SJSA1 (cell line): ENCODE data around the gene NABP2. TPM values are rescaled to one million over a fixed set of nuclear protein-coding genes. Genes with fewer than 3 reads are reported as not detected.

ENCODE experiments used
- DNase-seq, 2 experiments: peaks; one replicate each; pipeline ENCODE4 v3.0.0-alpha.2; 2015 to 2020; ENCODE audit warnings: low spot score in 2 of 2, low read depth in 1 of 2
- H3K27ac ChIP-seq: fragments of 250-450 bp; sonication (Bioruptor Pico); 2 replicates; pipeline ENCODE4 v1.5.1; 2020; ENCODE audit warnings: mild to moderate bottlenecking, moderate library complexity
- H3K27me3 ChIP-seq: fragments of 250-450 bp; sonication (Bioruptor Pico); replicated peaks from 2 replicates; pipeline ENCODE4 v1.5.1; 2020; ENCODE audit warnings: mild to moderate bottlenecking, moderate library complexity
- H3K36me3 ChIP-seq: fragments of 250-450 bp; sonication (Bioruptor Pico); 2 replicates; pipeline ENCODE4 v1.5.1; 2020; ENCODE audit warnings: mild to moderate bottlenecking
- H3K4me1 ChIP-seq: fragments of 250-450 bp; sonication (Bioruptor Pico); replicated peaks from 2 replicates; pipeline ENCODE4 v1.6.1; 2021; ENCODE audit warnings: mild to moderate bottlenecking
- H3K4me3 ChIP-seq: fragments of 250-450 bp; sonication (Bioruptor Pico); 2 replicates; pipeline ENCODE4 v1.5.1; 2020; ENCODE audit warnings: mild to moderate bottlenecking
- H3K9me3 ChIP-seq: fragments of 250-450 bp; sonication (Bioruptor Pico); replicated peaks from 2 replicates; pipeline ENCODE4 v1.5.1; 2020; ENCODE audit warnings: mild to moderate bottlenecking
- total RNA-seq: library from RNA; depleted of rRNA; stranded (reverse); fragments of >200 nt; shearing (Covaris generic); gene quantifications from 2 replicates; pipeline ENCODE4 v1.2.3, GENCODE V29; 2014

Gene NABP2
- total RNA-seq, 1 experiment from 2014 or later = 55.7 TPM

DNA sequence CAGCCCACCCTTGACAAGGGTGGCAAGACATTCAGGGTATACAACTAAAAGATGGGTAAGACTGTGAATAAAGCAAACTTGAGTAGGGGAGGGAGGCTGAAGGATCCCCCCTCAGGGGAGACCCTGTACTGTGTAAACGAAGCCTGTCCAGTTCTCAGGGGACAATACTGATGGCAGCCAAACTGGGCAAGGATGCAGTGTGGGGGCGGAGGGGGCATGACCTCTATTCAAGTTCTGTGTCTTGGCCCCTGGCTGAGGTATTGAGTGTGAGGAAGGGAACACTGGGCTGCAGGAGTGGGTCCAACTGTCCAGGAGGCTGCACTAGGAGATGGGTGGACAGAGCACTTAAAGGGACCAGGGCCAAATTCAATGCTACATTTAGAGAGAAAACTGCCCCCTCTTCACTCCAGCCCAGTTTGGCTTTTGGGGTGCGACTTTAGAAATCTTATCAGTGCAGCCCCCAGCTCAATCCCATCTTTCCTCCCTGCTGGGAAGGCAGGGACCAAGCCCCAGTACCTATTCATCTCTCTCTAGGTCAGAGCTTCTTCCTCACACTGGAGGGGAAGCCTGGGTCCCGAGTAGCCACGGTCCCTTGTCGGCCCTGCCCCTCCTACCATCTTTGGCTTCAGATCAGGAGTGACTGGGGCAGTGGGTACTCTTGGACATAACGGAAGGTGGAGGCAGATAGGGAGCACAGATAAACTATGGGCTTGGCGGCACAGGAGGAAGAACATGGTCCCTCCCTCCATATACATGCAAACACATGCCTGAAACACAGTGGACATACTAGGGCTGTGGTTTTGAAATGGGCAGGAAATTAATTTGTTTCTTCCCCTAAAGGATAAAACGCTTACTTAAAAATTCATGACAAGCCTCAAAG lies 17.5 kb downstream of the NABP2 start:
- no peak for DNase-seq
- Histone ChIP-seq H3K4me3 (no peak overlapping the region), H3K9me3 (no peaks in the 10 kb centered on the region), H3K27ac (no peak overlapping the region), H3K27me3 (no peaks in the 10 kb centered on the region), H3K36me3 (peaks cover 94% of the 10 kb centered on the region), H3K4me1 (no peaks in the 10 kb centered on the region)

DNA sequence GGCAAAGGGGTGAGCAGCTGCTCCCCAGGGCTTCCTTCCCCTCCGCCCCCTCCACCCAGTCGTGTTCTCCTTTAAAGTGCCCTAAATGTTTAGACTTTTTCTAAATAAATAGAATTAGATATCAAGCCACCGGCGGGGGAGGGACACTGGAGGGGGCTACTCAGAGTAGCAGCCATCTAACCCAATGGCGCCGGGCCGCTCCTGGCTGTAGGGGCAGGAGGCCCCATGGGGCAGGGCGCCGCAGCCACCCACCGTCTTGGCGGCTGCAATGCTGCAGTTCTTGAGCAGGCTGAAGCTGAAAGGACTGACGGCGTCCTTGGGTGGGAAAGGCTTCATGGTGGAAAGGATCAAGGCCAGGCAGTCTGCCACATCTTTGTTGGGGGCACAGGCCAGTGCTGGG lies 18.8 kb downstream of the NABP2 start:
- DNase-seq = no peak
- no peaks in the 10 kb centered on the region for H3K27me3 ChIP-seq
- H3K36me3 ChIP-seq = peaks cover 92% of the 10 kb centered on the region
- H3K9me3 ChIP-seq = no peaks in the 10 kb centered on the region
- no peaks in the 10 kb centered on the region for H3K4me1 ChIP-seq
- H3K27ac ChIP-seq = no peak overlapping the region
- no peak overlapping the region for H3K4me3 ChIP-seq

DNA sequence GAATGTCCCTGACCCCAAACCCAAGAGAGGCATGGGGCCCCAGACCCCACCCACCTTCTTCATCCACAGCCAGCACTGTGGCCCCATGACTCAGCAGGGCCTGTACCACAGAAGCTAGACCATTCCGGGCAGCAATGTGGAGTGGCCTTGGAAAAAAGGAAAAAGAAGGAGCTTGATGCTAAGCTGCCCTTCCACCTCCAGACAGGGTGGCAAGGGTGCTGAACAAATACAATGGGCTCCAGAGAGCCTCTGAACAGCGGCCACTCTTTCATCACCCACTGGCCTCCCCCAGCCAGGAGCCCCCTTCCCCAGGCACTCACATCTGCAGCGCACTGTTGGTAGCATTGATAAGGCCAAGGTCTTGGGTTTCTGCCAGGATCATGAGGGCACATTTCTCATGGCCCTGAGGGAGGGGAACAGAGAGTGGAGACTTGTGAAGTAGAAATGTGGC lies 19.6 kb downstream of the NABP2 start:
- H3K4me1 ChIP-seq = no peaks in the 10 kb centered on the region
- peaks cover 95% of the 10 kb centered on the region for H3K36me3 ChIP-seq
- no peak overlapping the region for H3K27ac ChIP-seq
- no peaks in the 10 kb centered on the region for H3K9me3 ChIP-seq
- no peak for DNase-seq
- no peaks in the 10 kb centered on the region for H3K27me3 ChIP-seq
- H3K4me3 ChIP-seq = no peak overlapping the region

DNA sequence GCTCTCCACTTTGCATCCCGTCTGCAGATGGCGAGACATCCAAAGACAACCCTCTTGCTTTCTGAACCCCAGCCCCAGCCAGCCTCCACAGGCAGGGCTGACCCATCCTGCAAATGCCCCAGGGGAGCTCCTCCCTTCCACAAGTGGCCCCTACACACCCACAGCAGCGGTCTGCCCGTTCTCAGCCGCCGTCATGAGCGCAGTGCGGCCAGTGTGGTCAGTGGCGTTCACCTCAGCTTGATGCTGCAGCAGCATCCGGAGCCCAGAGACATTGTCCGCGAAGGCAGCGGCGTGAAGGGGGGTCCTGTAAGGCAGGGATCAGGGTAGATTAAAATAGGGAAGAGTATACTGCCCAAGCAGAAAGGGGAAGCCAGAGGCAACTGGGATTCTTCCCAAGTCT lies 20.4 kb downstream of the NABP2 start:
- Histone ChIP-seq H3K27ac (no peak overlapping the region), H3K4me3 (no peak overlapping the region), H3K36me3 (peaks cover 95% of the 10 kb centered on the region), H3K4me1 (no peaks in the 10 kb centered on the region), H3K27me3 (no peaks in the 10 kb centered on the region), H3K9me3 (no peaks in the 10 kb centered on the region)
- no peak for DNase-seq

DNA sequence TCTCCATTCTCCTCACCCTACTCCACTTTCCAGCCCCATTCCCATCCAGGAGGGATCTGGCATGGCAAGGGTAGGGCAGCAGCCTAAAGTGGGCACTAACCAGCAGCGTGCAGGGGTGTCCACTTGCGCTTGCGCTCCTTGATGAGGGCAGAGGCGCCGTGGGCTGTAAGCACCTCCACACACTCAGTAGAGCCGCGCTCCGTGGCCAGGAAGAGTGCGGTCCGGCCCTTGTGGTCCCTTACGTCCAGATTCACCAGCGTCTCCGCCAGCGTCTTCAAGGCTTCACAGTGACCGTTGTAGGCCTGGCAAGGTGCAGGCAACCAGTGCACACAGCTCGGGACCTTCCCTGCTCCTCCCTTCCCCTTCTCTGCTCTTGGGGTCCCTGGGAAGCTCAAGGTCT lies 23.8 kb downstream of the NABP2 start:
- H3K27ac ChIP-seq = no peak overlapping the region

DNA sequence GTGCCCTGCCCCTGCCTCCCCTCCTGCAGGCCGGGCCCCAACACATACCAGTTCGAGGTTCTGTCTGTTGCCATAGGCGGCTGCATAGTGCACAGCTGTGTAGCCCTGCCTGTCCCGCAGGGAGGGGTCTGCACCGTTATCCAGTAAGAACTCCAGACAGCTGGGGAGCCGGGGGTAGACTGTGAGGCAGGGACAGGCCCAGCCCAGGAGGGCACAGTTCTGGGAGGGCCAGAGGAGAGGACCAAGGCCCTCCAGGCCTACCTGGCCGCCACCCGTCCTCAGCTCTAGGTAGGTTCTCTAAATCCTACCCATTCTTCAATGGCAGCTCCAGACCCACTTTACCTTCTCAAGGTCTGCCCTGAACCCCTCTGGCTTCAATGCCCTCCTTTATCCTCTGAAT lies 24.6 kb downstream of the NABP2 start:
- H3K4me3 ChIP-seq = no peak overlapping the region
- H3K4me1 ChIP-seq = no peaks in the 10 kb centered on the region
- peaks cover 92% of the 10 kb centered on the region for H3K36me3 ChIP-seq
- H3K27ac ChIP-seq = no peak overlapping the region
- H3K9me3 ChIP-seq = no peaks in the 10 kb centered on the region
- no peak for DNase-seq
- no peaks in the 10 kb centered on the region for H3K27me3 ChIP-seq

More for the DNA sequence above, 23.8 kb downstream of the NABP2 start:
- Histone ChIP-seq H3K36me3 (peaks cover 92% of the 10 kb centered on the region), H3K4me3 (no peak overlapping the region), H3K4me1 (no peaks in the 10 kb centered on the region), H3K27me3 (no peaks in the 10 kb centered on the region), H3K9me3 (no peaks in the 10 kb centered on the region)
- no peak for DNase-seq

DNA sequence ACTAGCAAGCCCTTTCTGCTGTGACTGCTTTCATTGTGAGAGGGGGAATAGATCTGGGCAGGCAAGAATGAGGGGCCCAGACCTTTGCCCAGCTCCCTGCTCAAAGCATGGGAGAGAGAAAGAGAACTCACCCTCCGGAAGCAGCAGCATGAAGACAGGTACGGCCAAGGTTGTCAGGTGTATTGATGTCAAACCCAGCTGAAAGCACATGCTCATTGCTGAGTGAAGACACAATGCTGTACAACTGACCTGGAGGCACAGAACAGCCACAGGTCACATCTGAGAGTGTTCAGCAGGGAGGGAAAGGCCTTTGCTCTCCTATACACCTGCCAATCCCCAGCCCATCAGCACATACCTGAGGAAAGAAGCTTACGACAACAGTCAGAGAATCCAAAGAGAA lies 28.5 kb downstream of the NABP2 start:
- Histone ChIP-seq H3K27me3 (no peaks in the 10 kb centered on the region), H3K36me3 (peaks cover 94% of the 10 kb centered on the region), H3K27ac (no peak overlapping the region), H3K4me3 (no peak overlapping the region), H3K9me3 (no peaks in the 10 kb centered on the region), H3K4me1 (peaks cover 21% of the 10 kb centered on the region)
- no peak for DNase-seq

DNA sequence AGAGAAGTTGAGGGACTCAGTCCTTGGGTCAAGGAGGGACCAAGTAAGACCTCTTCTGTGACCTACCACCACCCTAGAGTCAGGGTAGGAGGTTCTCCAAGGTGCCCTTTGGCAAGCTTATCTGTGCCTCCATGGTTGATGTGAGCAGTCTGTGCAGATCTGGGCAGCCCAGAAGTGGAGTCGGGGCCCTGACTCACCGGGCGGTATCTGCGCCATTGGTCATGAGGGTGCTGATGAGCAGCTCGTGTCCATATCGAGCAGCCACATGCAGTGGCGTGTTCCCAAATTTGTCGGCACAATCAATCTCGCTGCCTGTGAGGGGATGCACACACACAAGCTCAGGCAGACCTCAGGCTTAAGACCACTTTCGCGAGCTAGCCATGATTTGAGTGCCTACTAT lies 28.9 kb downstream of the NABP2 start:
- no peak overlapping the region for H3K27ac ChIP-seq
- H3K4me1 ChIP-seq = peaks cover 21% of the 10 kb centered on the region
- peaks cover 92% of the 10 kb centered on the region for H3K36me3 ChIP-seq
- DNase-seq = no peak
- no peaks in the 10 kb centered on the region for H3K9me3 ChIP-seq
- H3K4me3 ChIP-seq = no peak overlapping the region
- no peaks in the 10 kb centered on the region for H3K27me3 ChIP-seq

DNA sequence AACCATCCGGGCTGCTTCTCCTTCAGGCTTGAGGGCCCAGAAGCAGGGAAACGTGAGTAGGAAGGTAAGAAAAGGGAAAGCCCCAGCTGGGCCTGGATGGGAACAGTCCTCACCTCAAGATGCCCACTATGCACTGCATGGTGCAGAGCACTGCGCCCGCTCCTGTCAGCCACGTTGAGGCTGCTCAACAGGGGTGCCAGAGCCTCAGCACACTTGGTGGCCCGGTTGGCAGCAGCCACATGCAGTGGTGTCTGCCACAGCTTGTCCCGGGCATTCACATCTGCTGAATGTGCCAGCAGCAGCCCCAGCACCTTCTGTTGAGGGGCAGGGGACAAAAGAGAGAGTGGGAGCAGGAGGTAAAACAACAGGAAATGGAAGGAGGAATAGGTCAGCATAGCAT lies 31.5 kb downstream of the NABP2 start:
- H3K27me3 ChIP-seq = no peaks in the 10 kb centered on the region

DNA sequence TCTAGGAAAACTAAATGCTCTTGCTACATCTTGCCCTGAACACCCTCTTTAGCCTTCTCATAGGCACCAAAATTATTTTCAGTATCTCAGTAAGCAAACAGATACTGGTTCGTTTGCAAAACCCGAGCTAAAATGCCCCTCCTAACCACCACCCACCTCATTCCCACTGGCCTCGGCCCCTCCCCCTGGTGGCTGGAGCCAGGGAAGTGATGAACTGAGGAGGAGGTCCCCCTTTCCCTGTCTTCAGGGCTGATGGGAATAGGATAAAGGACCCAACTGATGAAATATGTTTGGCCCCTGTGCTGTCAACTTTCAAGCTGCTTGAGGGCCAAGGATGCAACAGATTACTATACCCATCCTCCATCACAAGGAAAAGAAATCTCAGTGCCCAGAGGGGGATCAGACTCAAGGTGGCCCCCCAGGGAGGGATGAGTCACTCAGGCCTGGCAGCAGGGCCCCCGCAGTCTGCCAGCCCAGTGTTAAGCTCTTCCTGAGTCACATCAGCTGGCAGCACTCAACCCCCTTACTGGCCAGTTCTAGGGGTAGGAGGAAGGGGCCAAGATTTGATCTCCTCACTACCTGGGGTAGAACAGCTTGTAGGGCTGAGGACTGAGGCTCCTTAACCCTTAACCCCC lies 32.3 kb downstream of the NABP2 start:
- H3K4me3 ChIP-seq = peak overlapping the region; percentile 98; the same call in 1 of the 2 replicates
- H3K27ac ChIP-seq = no peak overlapping the region
- H3K9me3 ChIP-seq = no peaks in the 10 kb centered on the region
- H3K4me1 ChIP-seq = peaks cover 36% of the 10 kb centered on the region
- peaks cover 67% of the 10 kb centered on the region for H3K36me3 ChIP-seq
- no peaks in the 10 kb centered on the region for H3K27me3 ChIP-seq
- peak; percentile 44 to 65 for DNase-seq

More for the DNA sequence above, 31.5 kb downstream of the NABP2 start:
- Histone ChIP-seq H3K4me1 (peaks cover 28% of the 10 kb centered on the region), H3K27ac (no peak overlapping the region), H3K9me3 (no peaks in the 10 kb centered on the region), H3K36me3 (peaks cover 74% of the 10 kb centered on the region), H3K4me3 (no peak overlapping the region)
- DNase-seq = no peak

DNA sequence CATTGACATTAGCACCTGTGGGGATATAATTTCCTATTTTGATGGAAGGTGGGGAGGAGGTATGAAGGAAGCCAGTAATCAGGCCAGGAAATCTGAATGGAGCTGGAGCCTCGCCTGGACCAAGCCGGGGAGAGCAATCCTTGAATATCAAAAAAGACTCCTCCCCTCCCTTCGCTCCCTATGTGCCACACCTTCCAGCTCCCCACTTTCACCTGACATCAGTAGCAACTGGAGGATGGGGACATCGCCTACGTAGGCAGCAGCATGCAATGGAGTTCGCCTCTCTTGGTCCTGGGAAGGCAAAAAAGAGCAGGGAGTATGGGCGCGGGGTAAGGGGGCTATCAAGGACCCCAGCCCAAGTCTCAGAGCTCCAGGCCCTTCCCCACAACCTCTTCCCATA lies 32.9 kb downstream of the NABP2 start:
- H3K36me3 ChIP-seq = peaks cover 62% of the 10 kb centered on the region
- DNase-seq = no peak
- H3K4me1 ChIP-seq = peaks cover 42% of the 10 kb centered on the region
- no peaks in the 10 kb centered on the region for H3K9me3 ChIP-seq
- H3K4me3 ChIP-seq = peak overlapping the region; percentile 98
- H3K27ac ChIP-seq = no peak overlapping the region
- no peaks in the 10 kb centered on the region for H3K27me3 ChIP-seq

DNA sequence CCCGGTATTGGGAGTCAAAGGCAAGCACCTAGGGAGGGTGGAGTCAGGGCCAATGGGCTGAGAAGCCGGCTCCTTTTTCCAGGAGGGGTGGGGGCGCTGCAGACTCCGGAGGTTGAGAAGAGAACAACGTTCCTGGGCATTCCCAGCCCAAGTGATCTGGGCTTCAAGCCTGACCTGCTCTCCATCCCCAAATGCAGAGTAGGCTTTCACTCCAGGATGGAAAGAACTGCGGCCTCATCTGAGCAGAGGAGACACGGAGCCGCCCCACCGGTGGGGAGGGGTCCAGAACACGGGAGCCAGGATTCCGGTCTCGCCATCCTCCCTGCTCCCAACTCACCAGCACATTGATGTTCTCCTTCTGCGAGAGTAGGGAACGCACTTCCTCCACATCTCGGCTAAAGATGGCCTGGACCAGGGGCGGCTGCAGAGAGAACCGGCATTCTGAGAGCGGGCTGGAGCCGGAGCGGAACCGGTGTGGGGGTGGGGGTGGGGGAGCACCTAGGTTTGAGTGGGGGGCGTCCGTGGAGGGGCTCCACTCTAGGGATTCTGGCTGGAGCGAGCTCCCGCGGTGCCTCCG lies 33.4 kb downstream of the NABP2 start:
- peaks cover 57% of the 10 kb centered on the region for H3K36me3 ChIP-seq
- H3K4me1 ChIP-seq = peaks cover 45% of the 10 kb centered on the region
- H3K27ac ChIP-seq = peak overlapping the region; percentile 75
- H3K9me3 ChIP-seq = no peaks in the 10 kb centered on the region
- no peaks in the 10 kb centered on the region for H3K27me3 ChIP-seq
- DNase-seq = peak in 1 of 2 experiments; percentile 42
- H3K4me3 ChIP-seq = peak overlapping the region; percentile 98

DNA sequence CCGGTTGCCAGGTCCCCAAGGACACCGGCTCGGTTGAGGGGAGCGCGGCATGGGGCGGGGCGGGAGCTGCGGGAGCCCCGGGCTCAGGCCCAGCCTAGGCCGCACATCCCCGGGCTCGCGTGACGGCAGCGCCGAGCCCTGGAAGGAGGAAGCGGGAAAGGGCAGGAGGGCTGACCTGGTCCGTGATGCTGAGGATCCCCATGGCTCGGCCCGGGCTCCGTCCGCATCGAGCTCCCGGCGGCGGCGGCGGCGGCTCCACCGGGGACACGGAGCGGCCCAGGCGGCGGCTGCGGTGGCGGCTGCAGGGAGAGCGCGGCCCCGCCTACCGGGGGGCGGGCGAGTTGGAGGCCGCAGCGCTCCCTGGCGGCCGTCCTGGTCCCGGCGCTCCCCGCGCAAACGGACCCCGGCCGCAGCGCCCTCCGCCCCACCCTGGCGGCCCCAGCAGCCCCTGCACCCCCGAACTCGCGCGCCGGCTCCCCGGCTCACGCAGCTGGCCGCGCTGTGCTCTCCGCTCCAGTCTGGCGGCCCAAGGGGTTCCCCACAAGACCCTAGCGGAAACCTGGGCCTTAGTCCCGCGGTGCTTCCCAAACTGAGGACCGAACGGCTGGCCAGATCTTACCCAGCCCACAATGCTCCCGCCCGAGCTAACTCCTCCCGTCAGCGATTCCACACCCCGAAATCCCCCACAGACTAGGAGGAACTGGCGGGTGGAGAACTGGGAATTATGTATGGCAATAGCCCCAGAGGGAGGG lies 34.1 kb downstream of the NABP2 start, which contains the start of gene ANKRD52:
ANKRD52 (minus strand) TSS at position 317 of the 752 bp plus-strand sequence; CDS start at position 202, 115 bp downstream.
- Histone ChIP-seq H3K27ac (peak within 1 kb of the TSS; percentile 75), H3K4me1 (peaks cover 45% of the 10 kb centered on the region), H3K27me3 (no peaks in the 10 kb centered on the region), H3K36me3 (peaks cover 50% of the 10 kb centered on the region), H3K4me3 (peak within 1 kb of the TSS; percentile 98), H3K9me3 (no peaks in the 10 kb centered on the region)
- peak; percentile 71 to 86 for DNase-seq
